ENCODE results near the gene SUCLG2.

The SUCLG2 gene

DNA sequence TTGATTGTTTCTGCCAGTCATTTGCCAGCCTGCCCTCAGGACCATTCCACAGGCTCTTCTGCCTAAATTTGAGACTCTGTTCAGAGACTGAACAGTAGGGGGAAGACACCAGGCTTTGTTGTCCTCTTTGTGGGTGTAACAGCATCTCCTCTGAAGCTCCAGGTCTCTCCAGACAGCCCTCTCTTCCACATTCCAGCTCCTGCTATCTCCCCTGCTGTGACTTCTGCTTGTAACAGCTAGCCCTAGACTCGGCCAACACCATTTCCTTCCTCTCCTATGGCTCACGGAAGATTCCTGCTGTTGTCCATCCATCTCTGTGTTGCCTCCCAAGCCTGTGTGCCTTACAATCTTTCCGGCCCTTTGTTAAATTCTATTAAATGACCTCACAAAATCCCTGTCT, 40.2 kb downstream of the SUCLG2 start:
- Histone ChIP-seq H3K27me3 (ENCODE audit: insufficient read depth, low read length) (no peaks in the 10 kb centered on the region), H3K9ac (ENCODE audit: low read length) (no peak overlapping the region), H3K27ac (ENCODE audit: low read depth, low read length, poor library complexity, severe bottlenecking) (no peak overlapping the region), H3K9me3 (ENCODE audit: low read length) (no peaks in the 10 kb centered on the region; the same call in 1 of the 2 replicates), H3K9me2 (ENCODE audit: low read depth, low read length) (no peaks in the 10 kb centered on the region), H3K79me2 (ENCODE audit: insufficient read depth, low read length) (no peaks in the 10 kb centered on the region), H3K4me1 (ENCODE audit: insufficient read depth, low read length, severe bottlenecking) (peaks cover 9% of the 10 kb centered on the region), H3F3A (ENCODE audit: insufficient read depth, low read length) (no peaks in the 10 kb centered on the region), H3K36me3 (ENCODE audit: insufficient read depth, low read length) (peaks cover 69% of the 10 kb centered on the region), H3K4me2 (ENCODE audit: low read length) (no peak overlapping the region), H3K4me3 (ENCODE audit: low read depth, low read length, poor library complexity, severe bottlenecking) (no peak overlapping the region), H4K20me1 (ENCODE audit: insufficient read depth, low read length) (no peaks in the 10 kb centered on the region), H2AFZ (ENCODE audit: low read length) (no peak overlapping the region)
- TF ChIP-seq EZH2 (IDR thresholded peaks at IDR 0.05; ENCODE audit: borderline replicate concordance, low read length) = no peak
- TF ChIP-seq, protein P1, sequence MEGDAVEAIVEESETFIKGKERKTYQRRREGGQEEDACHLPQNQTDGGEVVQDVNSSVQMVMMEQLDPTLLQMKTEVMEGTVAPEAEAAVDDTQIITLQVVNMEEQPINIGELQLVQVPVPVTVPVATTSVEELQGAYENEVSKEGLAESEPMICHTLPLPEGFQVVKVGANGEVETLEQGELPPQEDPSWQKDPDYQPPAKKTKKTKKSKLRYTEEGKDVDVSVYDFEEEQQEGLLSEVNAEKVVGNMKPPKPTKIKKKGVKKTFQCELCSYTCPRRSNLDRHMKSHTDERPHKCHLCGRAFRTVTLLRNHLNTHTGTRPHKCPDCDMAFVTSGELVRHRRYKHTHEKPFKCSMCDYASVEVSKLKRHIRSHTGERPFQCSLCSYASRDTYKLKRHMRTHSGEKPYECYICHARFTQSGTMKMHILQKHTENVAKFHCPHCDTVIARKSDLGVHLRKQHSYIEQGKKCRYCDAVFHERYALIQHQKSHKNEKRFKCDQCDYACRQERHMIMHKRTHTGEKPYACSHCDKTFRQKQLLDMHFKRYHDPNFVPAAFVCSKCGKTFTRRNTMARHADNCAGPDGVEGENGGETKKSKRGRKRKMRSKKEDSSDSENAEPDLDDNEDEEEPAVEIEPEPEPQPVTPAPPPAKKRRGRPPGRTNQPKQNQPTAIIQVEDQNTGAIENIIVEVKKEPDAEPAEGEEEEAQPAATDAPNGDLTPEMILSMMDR (IDR thresholded peaks at IDR 0.05; ENCODE audit: low read length) = no peak

DNA sequence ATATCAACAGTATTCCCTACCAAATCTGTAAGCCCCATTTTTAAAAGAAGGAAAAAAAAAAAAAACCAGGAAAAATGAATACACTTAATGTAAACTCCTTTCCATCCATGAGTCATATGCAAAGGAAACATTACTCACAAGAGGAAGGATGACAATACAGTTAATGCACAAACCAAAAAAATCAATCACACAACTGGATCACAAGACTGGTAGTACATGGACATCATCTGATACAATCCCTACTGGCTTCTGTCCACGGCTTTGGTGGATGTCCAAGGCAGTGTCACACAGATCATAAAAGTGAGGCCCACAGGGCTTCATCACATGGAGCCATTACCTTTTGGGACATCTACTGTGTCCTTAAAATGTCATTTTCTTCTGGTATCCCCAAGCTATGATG, 44.0 kb downstream of the SUCLG2 start:
- H3K27me3 ChIP-seq (ENCODE audit: insufficient read depth, low read length) = no peaks in the 10 kb centered on the region
- peaks cover 66% of the 10 kb centered on the region for H3K36me3 ChIP-seq (ENCODE audit: insufficient read depth, low read length)
- no peak overlapping the region for H3K4me3 ChIP-seq (ENCODE audit: low read depth, low read length, poor library complexity, severe bottlenecking)
- H3K9me2 ChIP-seq (ENCODE audit: low read depth, low read length) = no peaks in the 10 kb centered on the region
- H3K9ac ChIP-seq (ENCODE audit: low read length) = no peak overlapping the region
- H3K4me1 ChIP-seq (ENCODE audit: insufficient read depth, low read length, severe bottlenecking) = no peaks in the 10 kb centered on the region
- no peaks in the 10 kb centered on the region for H3F3A ChIP-seq (ENCODE audit: insufficient read depth, low read length)
- H3K4me2 ChIP-seq (ENCODE audit: low read length) = no peak overlapping the region
- H3K27ac ChIP-seq (ENCODE audit: low read depth, low read length, poor library complexity, severe bottlenecking) = no peak overlapping the region
- TF ChIP-seq, protein P1 (IDR thresholded peaks at IDR 0.05; ENCODE audit: low read length) = no peak
- no peak for TF ChIP-seq EZH2 (IDR thresholded peaks at IDR 0.05; ENCODE audit: borderline replicate concordance, low read length)
- H3K79me2 ChIP-seq (ENCODE audit: insufficient read depth, low read length) = no peaks in the 10 kb centered on the region
- H3K9me3 ChIP-seq (ENCODE audit: low read length) = no peaks in the 10 kb centered on the region; the same call in 1 of the 2 replicates
- H2AFZ ChIP-seq (ENCODE audit: low read length) = no peak overlapping the region
- no peaks in the 10 kb centered on the region for H4K20me1 ChIP-seq (ENCODE audit: insufficient read depth, low read length)

DNA sequence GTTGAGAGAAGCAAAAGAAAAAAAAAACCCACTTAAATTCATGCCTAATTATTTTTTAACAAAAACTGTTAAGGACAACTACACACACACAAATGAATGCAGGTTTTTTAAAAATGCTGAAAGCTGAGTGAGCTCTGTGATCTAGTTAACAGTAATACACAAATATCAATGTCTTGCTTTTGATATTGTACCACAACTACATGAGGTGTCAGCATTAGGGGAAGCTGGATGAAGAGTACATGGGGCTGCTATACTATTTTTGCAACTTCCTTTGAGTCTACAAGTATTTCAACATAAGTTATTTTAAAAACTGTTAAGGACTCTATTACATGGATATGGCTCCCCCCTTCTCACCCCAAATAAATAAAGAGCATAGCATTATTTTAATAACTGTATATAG, 44.7 kb downstream of the SUCLG2 start:
- H3K79me2 ChIP-seq (ENCODE audit: insufficient read depth, low read length) = no peaks in the 10 kb centered on the region
- H2AFZ ChIP-seq (ENCODE audit: low read length) = no peak overlapping the region
- H3F3A ChIP-seq (ENCODE audit: insufficient read depth, low read length) = no peaks in the 10 kb centered on the region
- no peak overlapping the region for H3K9ac ChIP-seq (ENCODE audit: low read length)
- no peak overlapping the region for H3K27ac ChIP-seq (ENCODE audit: low read depth, low read length, poor library complexity, severe bottlenecking)
- H3K36me3 ChIP-seq (ENCODE audit: insufficient read depth, low read length) = peaks cover 70% of the 10 kb centered on the region
- no peak overlapping the region for H3K4me3 ChIP-seq (ENCODE audit: low read depth, low read length, poor library complexity, severe bottlenecking)
- no peaks in the 10 kb centered on the region for H3K27me3 ChIP-seq (ENCODE audit: insufficient read depth, low read length)
- no peaks in the 10 kb centered on the region for H4K20me1 ChIP-seq (ENCODE audit: insufficient read depth, low read length)
- H3K9me3 ChIP-seq (ENCODE audit: low read length) = no peaks in the 10 kb centered on the region; the same call in 1 of the 2 replicates
- H3K9me2 ChIP-seq (ENCODE audit: low read depth, low read length) = no peaks in the 10 kb centered on the region
- TF ChIP-seq, protein P1 (IDR thresholded peaks at IDR 0.05; ENCODE audit: low read length) = no peak
- no peak for TF ChIP-seq EZH2 (IDR thresholded peaks at IDR 0.05; ENCODE audit: borderline replicate concordance, low read length)
- no peak overlapping the region for H3K4me2 ChIP-seq (ENCODE audit: low read length)
- H3K4me1 ChIP-seq (ENCODE audit: insufficient read depth, low read length, severe bottlenecking) = no peaks in the 10 kb centered on the region

All from OCI-LY1 (cell line).